ENCODE results near the gene ZNF697. TPM values are rescaled to one million over a fixed set of nuclear protein-coding genes. Genes with fewer than 3 reads are reported as not detected.

ZNF697 gene
- total and polyA plus RNA-seq, 9 of the 15 experiments (the other 6 are each of a cell fraction or from before 2014, with no cell fraction given) = 2.1 to 13.6 (median 8.3) TPM

- ATAC-seq (no peak), FAIRE-seq (no peak), DNase-seq (ENCODE audit: extremely low read depth in 1 of 4, low spot score in 3 of 4) (no peak)
- ChIA-PET POLR2A (no interaction called here), CTCF (ENCODE audit: low intra/inter-chr PET ratio) (no interaction called here)
- Histone ChIP-seq H3K27me3 (ENCODE audit: control insufficient read depth in 2 of 2, insufficient read depth in 2 of 2, low read length in 2 of 2) (no peaks in the 10 kb centered on the region), H4K20me1 (replicated peaks; ENCODE audit: control insufficient read depth, insufficient read depth, low read length) (no peaks in the 10 kb centered on the region), H3K4me1 (replicated peaks in 1 of 2; ENCODE audit: control insufficient read depth in 2 of 2, insufficient read depth in 2 of 2, low read length in 2 of 2) (no peaks in the 10 kb centered on the region), H3K9me3 (replicated peaks; ENCODE audit: control insufficient read depth, insufficient read depth, low read depth, low read length) (no peaks in the 10 kb centered on the region), H3K9me1 (ENCODE audit: control insufficient read depth, insufficient read depth, low read length) (no peaks in the 10 kb centered on the region), H2AFZ (ENCODE audit: low read depth, low read length) (no peak overlapping the region), H3K79me2 (ENCODE audit: control insufficient read depth, insufficient read depth, low read length) (no peaks in the 10 kb centered on the region), H3K36me3 (ENCODE audit: control insufficient read depth, insufficient read depth, low read length) (no peaks in the 10 kb centered on the region), H3K4me2 (ENCODE audit: insufficient read depth, low read length) (no peak overlapping the region), H3K9ac (ENCODE audit: insufficient read depth in 1 of 2, low read depth in 2 of 2, low read length in 2 of 2) (no peak overlapping the region), H3K27ac (ENCODE audit: extremely low read depth, low read depth, low read length) (no peak overlapping the region), H3K4me3 (no peak overlapping the region)
- in situ Hi-C loops (cut with MboI) = no loop called here
- TF ChIP-seq RBM17 (IDR thresholded peaks at IDR 0.05; ENCODE audit: borderline replicate concordance, low read depth, low read length) (no peak), NR2F6 (CRISPR knock-in tag; IDR thresholded peaks at IDR 0.05) (no peak), U2AF1 (optimal IDR thresholded peaks at IDR 0.05; ENCODE audit: low read depth, low read length) (no peak), ZNF239 (CRISPR knock-in tag; IDR thresholded peaks at IDR 0.05) (no peak), EZH2 (IDR thresholded peaks at IDR 0.05; ENCODE audit: borderline replicate concordance, low read depth, low read length) (no peak), TOE1 (IDR thresholded peaks at IDR 0.05; ENCODE audit: borderline replicate concordance) (no peak), TOE1 (CRISPR knock-in tag; IDR thresholded peaks at IDR 0.05; ENCODE audit: borderline replicate concordance, low read depth) (no peak), ZNF699 (CRISPR knock-in tag; IDR thresholded peaks at IDR 0.05; ENCODE audit: insufficient replicate concordance) (no peak), MXI1 (IDR thresholded peaks at IDR 0.05; ENCODE audit: low read depth, low read length) (no peak), HINFP (tag; conservative IDR thresholded peaks at IDR 0.05; ENCODE audit: low read depth) (no peak), TGIF2 (CRISPR knock-in tag; IDR thresholded peaks at IDR 0.05) (no peak), CAMTA2 (CRISPR knock-in tag; conservative IDR thresholded peaks at IDR 0.05) (no peak)
- no TSS peak for BruUV-seq (replicated peaks)
- intact Hi-C loops (cut with micrococcal nuclease) = no loop called here
These were observed 57.7 kb downstream of the ZNF697 start for GRCh38 chr1:119590393-119590792.
